Tibial nerve (tissue), 4 donors: ENCODE measurements around the gene TFEB. TPM values are rescaled to one million over a fixed set of nuclear protein-coding genes. Genes with fewer than 3 reads are reported as not detected.

Experiments
- DNase-seq, 2 donors: peaks; one replicate each; pipeline ENCODE4 v3.0.0-alpha.2; 2019; ENCODE audit warnings: low spot score in 2 of 2
- H3K27ac ChIP-seq, 4 donors: fragments of 200-600 bp; sonication (generic) in 3 of 4; one replicate each; pipeline ENCODE4 v1.5.1; 2017 to 2019; ENCODE audit warnings: mild to moderate bottlenecking in 1 of 4
- H3K27me3 ChIP-seq, 2 donors: fragments of 200-600 bp; sonication (generic) in 1 of 2; one replicate each; pipeline versions ENCODE4 v1.5.1 to v1.6.0; 2017 to 2019
- H3K36me3 ChIP-seq, 3 donors: fragments of 200-600 bp; sonication (generic); one replicate each; pipeline ENCODE4 v1.5.1; 2018 to 2019
- H3K4me1 ChIP-seq, 4 donors: fragments of 200-600 bp; sonication (generic) in 3 of 4; one replicate each; pipeline ENCODE4 v1.5.1; 2017 to 2019
- H3K4me3 ChIP-seq, 4 donors: fragments of 200-600 bp; sonication (generic) in 3 of 4; one replicate each; pipeline ENCODE4 v1.5.1; 2017 to 2019; ENCODE audit warnings: mild to moderate bottlenecking in 1 of 4, moderate library complexity in 1 of 4
- H3K9me3 ChIP-seq, 4 donors: fragments of 200-600 bp; sonication (generic) in 3 of 4; one replicate each; pipeline ENCODE4 v1.5.1; 2017 to 2019
- CTCF ChIP-seq, 5 experiments: fragments of 200-600 bp in 3 of 5; fragments of 450-650 bp in 2 of 5; sonication (generic) in 3 of 5; IDR thresholded peaks; one replicate each; pipeline ENCODE4 v1.5.1; 2016 to 2019; ENCODE audit warnings: antibody characterized with exemption in 5 of 5, mild to moderate bottlenecking in 3 of 5, moderate library complexity in 2 of 5
- EP300 ChIP-seq, 2 donors: sonication (generic); formaldehyde crosslinking; IDR thresholded peaks; one replicate each; pipeline ENCODE4 v1.6.1; 2017; ENCODE audit warnings: antibody characterized with exemption in 2 of 2, mild to moderate bottlenecking in 1 of 2
- POLR2A ChIP-seq, 2 donors: fragments of 450-650 bp; IDR thresholded peaks; one replicate each; pipeline ENCODE4 v1.6.1; 2017; ENCODE audit warnings: antibody characterized with exemption in 2 of 2, mild to moderate bottlenecking in 2 of 2, moderate library complexity in 2 of 2
- WGBS, 2 donors: methylation state at CpG; one replicate each; pipeline ENCODE4 v1.1.5; 2018; 5-methylcytosine and 5-hydroxymethylcytosine counted together
- small RNA-seq: library from RNA; depleted of rRNA; stranded (forward); fragments of <200 nt; gene quantifications from one replicate; pipeline ENCODE3, GENCODE V24; 2016
- total RNA-seq, 4 donors: library from RNA; depleted of rRNA; stranded (reverse); fragments of >200 nt; gene quantifications; one replicate each; pipeline ENCODE4 v1.1.0, GENCODE V29; 2016

TFEB gene
- total RNA-seq, 4 donors from 2014 or later, result 19.2 to 28.8 (median 20.6) TPM

GRCh38 chr6:41637194-41638001, 98.0 kb downstream of the TFEB start:
- Histone ChIP-seq H3K36me3 (no peaks in the 10 kb centered on the region), H3K9me3 (no peaks in the 10 kb centered on the region), H3K27ac (no peak overlapping the region), H3K27me3 (peaks cover 0 to 44% of the 10 kb centered on the region in 2 donors), H3K4me3 (peak overlapping the region; percentile 30 to 61 (median 48)), H3K4me1 (peaks cover 0 to 49% (median 21%) of the 10 kb centered on the region in 4 donors)
- no peak for DNase-seq
- WGBS, 2 donors, result 21 to 26% methylated on average over 34 to 42 of the region's 54 CpGs
- TF ChIP-seq EP300 (IDR thresholded peaks at IDR 0.05), result no peak
- no peak for TF ChIP-seq CTCF (IDR thresholded peaks at IDR 0.05)
- TF ChIP-seq POLR2A (IDR thresholded peaks at IDR 0.05), result no peak

GRCh38 chr6:41636833-41637193, 98.6 kb downstream of the TFEB start:
- no peak overlapping the region for H3K27ac ChIP-seq
- no peaks in the 10 kb centered on the region for H3K36me3 ChIP-seq
- H3K27me3 ChIP-seq, result peaks cover 0 to 44% of the 10 kb centered on the region in 2 donors
- 42 to 43% methylated on average over 27 to 29 of the region's 31 CpGs for WGBS, 2 donors
- no peak for DNase-seq
- TF ChIP-seq EP300 (IDR thresholded peaks at IDR 0.05), result no peak
- no peak for TF ChIP-seq CTCF (IDR thresholded peaks at IDR 0.05)
- no peak for TF ChIP-seq POLR2A (IDR thresholded peaks at IDR 0.05)
- H3K9me3 ChIP-seq, result no peaks in the 10 kb centered on the region
- peak overlapping the region in 3 of 4 donors; percentile 6 to 61 (median 54) for H3K4me3 ChIP-seq
- peaks cover 0 to 49% (median 21%) of the 10 kb centered on the region in 4 donors for H3K4me1 ChIP-seq

GRCh38 chr6:41635365-41635764, 100.0 kb downstream of the TFEB start:
- H3K9me3 ChIP-seq, result no peaks in the 10 kb centered on the region
- WGBS, 2 donors, result 76 to 82% methylated on average over 6 of the region's 6 CpGs
- no peak for DNase-seq

GRCh38 chr6:41634657-41635056, 100.8 kb downstream of the TFEB start:
- no peak for DNase-seq
- Histone ChIP-seq H3K4me3 (no peak overlapping the region), H3K27me3 (peaks cover 0 to 36% of the 10 kb centered on the region in 2 donors), H3K4me1 (peaks cover 0 to 38% (median 21%) of the 10 kb centered on the region in 4 donors), H3K27ac (no peak overlapping the region), H3K9me3 (no peaks in the 10 kb centered on the region), H3K36me3 (no peaks in the 10 kb centered on the region)
- no peak for TF ChIP-seq EP300 (IDR thresholded peaks at IDR 0.05)
- no peak for TF ChIP-seq CTCF (IDR thresholded peaks at IDR 0.05)
- TF ChIP-seq POLR2A (IDR thresholded peaks at IDR 0.05), result no peak
- 6% methylated on average over 4 of the region's 4 CpGs for WGBS, 2 donors

More at GRCh38 chr6:41635365-41635764, 100.0 kb downstream of the TFEB start:
- no peak for TF ChIP-seq EP300 (IDR thresholded peaks at IDR 0.05)
- TF ChIP-seq CTCF (IDR thresholded peaks at IDR 0.05), result no peak
- no peak for TF ChIP-seq POLR2A (IDR thresholded peaks at IDR 0.05)
- Histone ChIP-seq H3K27ac (no peak overlapping the region), H3K27me3 (peaks cover 0 to 39% of the 10 kb centered on the region in 2 donors), H3K4me1 (peaks cover 0 to 45% (median 21%) of the 10 kb centered on the region in 4 donors), H3K36me3 (no peaks in the 10 kb centered on the region), H3K4me3 (no peak overlapping the region)

Small RNAs within 50 kb of the gene (small RNA-seq; reads per million reads assigned to genes)
- not detected for gene AL365205.3

Other genes starting within 250 kb of the TFEB start
- gene FOXP4, start 189.2 kb downstream of the TFEB start, total RNA-seq, result 10 to 100 TPM; 11.1 to 16.2 (median 14.7) TPM
- gene MDFI, start 97.1 kb downstream of the TFEB start, total RNA-seq, result 10 to 100 TPM; 13.5 to 31.8 (median 20.7) TPM
- not detected for gene PGC, start 11.8 kb upstream of the TFEB start, total RNA-seq
- gene FRS3, start 44.3 kb upstream of the TFEB start, total RNA-seq, result 10 to 100 TPM in 2 of 4 donors, 1 to 10 TPM in 2; 4.4 to 11.4 (median 7.5) TPM
- 10 to 100 TPM; 15.5 to 38.4 (median 23.0) TPM for gene PRICKLE4, start 45.2 kb upstream of the TFEB start, total RNA-seq
- 100 to 1,000 TPM in 2 of 4 donors, 10 to 100 TPM in 2; 76.1 to 121 (median 99.8) TPM for gene TOMM6, start 52.1 kb upstream of the TFEB start, total RNA-seq
- gene USP49, start 159.8 kb upstream of the TFEB start, total RNA-seq, result 10 to 100 TPM in 1 of 4 donors, 1 to 10 TPM in 3; 6.5 to 13.8 (median 8.8) TPM
- 10 to 100 TPM in 3 of 4 donors, 1 to 10 TPM in 1; 8.0 to 15.0 (median 12.2) TPM for gene MED20, start 185.5 kb upstream of the TFEB start, total RNA-seq
- gene BYSL, start 185.9 kb upstream of the TFEB start, total RNA-seq, result 10 to 100 TPM in 3 of 4 donors, 1 to 10 TPM in 1; 9.2 to 13.3 (median 12.8) TPM
- gene CCND3, start 206.2 kb upstream of the TFEB start, total RNA-seq, result 100 to 1,000 TPM; 175 to 325 (median 248) TPM